ENCODE measurements around the gene MTMR4. TPM values are rescaled to one million over a fixed set of nuclear protein-coding genes. Genes with fewer than 3 reads are reported as not detected.
A peak's percentile ranks its signal among the peaks of the same experiment; 100 is the strongest.

Gene MTMR4
- total and polyA plus RNA-seq, 3 donors from 2014 or later: 59.3 to 183 (median 146) TPM

DNA sequence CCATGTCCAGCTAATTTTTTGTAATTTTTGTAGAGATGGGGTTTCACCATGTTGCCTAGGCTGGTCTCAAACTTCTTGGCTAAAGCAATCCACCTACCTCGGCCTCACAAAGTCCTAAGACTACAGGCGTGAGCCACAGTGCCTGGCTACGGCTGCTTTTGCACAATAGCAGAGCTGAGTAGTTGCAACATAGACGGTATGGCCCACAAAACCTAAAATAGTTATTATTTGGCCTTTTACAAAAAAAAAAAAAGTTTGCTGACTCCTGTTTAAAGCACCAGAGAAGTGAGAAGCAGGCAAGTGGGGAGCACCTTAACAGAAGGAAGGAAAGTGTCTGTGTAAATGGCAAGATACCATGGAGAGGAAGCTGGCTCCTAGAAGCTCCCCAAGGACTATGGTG lies 20.9 kb downstream of the MTMR4 start:
- 90 to 95% methylated on average over 4 of the region's 4 CpGs for WGBS, 2 donors
- H3K27ac ChIP-seq: no peak overlapping the region
- no peak overlapping the region for H3K4me3 ChIP-seq
- TF ChIP-seq POLR2A (IDR thresholded peaks at IDR 0.05): no peak
- TF ChIP-seq, protein P1, sequence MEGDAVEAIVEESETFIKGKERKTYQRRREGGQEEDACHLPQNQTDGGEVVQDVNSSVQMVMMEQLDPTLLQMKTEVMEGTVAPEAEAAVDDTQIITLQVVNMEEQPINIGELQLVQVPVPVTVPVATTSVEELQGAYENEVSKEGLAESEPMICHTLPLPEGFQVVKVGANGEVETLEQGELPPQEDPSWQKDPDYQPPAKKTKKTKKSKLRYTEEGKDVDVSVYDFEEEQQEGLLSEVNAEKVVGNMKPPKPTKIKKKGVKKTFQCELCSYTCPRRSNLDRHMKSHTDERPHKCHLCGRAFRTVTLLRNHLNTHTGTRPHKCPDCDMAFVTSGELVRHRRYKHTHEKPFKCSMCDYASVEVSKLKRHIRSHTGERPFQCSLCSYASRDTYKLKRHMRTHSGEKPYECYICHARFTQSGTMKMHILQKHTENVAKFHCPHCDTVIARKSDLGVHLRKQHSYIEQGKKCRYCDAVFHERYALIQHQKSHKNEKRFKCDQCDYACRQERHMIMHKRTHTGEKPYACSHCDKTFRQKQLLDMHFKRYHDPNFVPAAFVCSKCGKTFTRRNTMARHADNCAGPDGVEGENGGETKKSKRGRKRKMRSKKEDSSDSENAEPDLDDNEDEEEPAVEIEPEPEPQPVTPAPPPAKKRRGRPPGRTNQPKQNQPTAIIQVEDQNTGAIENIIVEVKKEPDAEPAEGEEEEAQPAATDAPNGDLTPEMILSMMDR (IDR thresholded peaks at IDR 0.05): no peak
- no peak for DNase-seq
- H3K9me3 ChIP-seq: no peaks in the 10 kb centered on the region
- H3K36me3 ChIP-seq (ENCODE audit: low read depth, missing control alignments): no peaks in the 10 kb centered on the region
- intact Hi-C loops (cut with DNase I; ENCODE audit: low total_unique reads): no loop called here
- no peaks in the 10 kb centered on the region for H3K27me3 ChIP-seq
- peaks cover 20% of the 10 kb centered on the region for H3K4me1 ChIP-seq

DNA sequence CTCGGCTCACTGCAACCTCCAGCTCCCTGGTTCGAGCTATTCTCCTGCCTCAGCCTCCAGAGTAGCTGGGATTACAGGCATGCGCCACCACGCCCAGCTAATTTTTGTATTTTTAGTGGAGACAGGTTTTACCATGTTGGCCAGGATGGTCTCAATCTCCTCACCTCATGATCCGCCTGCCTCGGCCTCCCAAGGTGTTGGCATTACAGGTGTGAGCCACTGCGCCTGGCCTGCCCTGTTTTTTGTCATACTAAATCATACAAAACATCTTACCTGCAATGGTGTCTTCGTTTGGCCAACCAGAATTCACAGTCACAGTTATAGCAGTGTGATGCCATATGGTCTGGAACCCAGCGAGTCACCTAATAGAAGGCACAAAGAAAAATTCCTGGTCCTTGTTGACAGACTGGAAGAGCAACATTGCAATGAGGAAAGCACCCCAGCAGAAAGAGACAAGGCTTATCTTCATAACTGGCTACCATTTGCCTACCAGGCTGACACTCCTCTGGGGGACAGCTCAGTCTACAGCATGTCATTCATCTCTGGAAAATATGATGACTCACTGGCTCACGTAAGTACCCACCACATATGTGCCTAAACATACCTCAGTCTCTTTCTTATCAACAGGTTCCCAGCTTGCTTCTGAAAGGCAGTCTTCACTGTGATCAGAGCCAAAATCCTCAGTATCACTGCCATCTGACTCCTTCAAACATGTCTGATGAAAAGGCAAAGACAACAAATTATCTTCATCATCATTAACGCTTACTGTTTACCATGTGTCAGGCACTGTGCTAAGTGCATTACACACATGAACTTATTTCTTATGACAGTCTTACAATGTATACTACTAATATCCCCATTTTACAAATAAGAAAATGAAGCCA lies 22.0 kb downstream of the MTMR4 start:
- no peaks in the 10 kb centered on the region for H3K36me3 ChIP-seq (ENCODE audit: low read depth, missing control alignments)
- no peaks in the 10 kb centered on the region for H3K9me3 ChIP-seq
- WGBS, 2 donors: 88 to 93% methylated on average over 11 of the region's 11 CpGs
- H3K4me1 ChIP-seq: peaks cover 21% of the 10 kb centered on the region
- no peaks in the 10 kb centered on the region for H3K27me3 ChIP-seq
- no peak overlapping the region for H3K4me3 ChIP-seq
- intact Hi-C loops (cut with DNase I; ENCODE audit: low total_unique reads): no loop called here
- no peak for DNase-seq
- H3K27ac ChIP-seq: peak overlapping the region in 1 of 2 donors; percentile 11
- TF ChIP-seq, protein P1 (IDR thresholded peaks at IDR 0.05): no peak
- TF ChIP-seq POLR2A (IDR thresholded peaks at IDR 0.05): no peak

DNA sequence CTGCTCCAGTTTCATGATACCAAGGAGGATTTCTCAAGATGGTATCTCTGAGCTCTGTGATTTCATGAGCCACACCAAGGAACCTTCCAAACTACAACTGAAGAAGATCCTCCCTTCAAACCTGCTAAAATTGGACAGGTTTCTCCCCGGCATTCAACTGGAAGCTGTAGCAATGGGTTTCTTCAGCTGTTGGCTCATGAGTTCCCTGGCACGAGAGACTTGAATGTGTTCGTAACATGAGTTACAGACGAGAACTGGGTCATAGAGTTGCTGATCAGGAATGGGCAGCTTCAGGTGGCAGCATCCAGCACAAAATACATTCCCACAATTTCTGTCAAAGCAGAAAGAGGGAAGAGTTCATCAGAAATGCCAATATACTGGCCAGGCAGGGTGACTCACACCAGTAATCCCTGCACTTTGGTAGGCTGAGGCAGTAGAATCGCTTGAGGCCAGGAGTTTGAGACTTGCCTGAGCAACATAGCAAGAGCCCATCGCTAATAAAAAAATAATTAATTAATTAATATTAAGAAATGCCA lies 22.9 kb downstream of the MTMR4 start:
- peaks cover 21% of the 10 kb centered on the region for H3K4me1 ChIP-seq
- intact Hi-C loops (cut with DNase I; ENCODE audit: low total_unique reads): no loop called here
- TF ChIP-seq POLR2A (IDR thresholded peaks at IDR 0.05): no peak
- TF ChIP-seq, protein P1 (IDR thresholded peaks at IDR 0.05): no peak
- H3K9me3 ChIP-seq: no peaks in the 10 kb centered on the region
- no peak overlapping the region for H3K4me3 ChIP-seq
- peak overlapping the region in 1 of 2 donors; percentile 10 for H3K27ac ChIP-seq
- whole genome bisulfite sequencing, 2 donors: 88 to 90% methylated on average over 6 of the region's 6 CpGs
- no peaks in the 10 kb centered on the region for H3K27me3 ChIP-seq
- no peaks in the 10 kb centered on the region for H3K36me3 ChIP-seq (ENCODE audit: low read depth, missing control alignments)
- DNase-seq: no peak

DNA sequence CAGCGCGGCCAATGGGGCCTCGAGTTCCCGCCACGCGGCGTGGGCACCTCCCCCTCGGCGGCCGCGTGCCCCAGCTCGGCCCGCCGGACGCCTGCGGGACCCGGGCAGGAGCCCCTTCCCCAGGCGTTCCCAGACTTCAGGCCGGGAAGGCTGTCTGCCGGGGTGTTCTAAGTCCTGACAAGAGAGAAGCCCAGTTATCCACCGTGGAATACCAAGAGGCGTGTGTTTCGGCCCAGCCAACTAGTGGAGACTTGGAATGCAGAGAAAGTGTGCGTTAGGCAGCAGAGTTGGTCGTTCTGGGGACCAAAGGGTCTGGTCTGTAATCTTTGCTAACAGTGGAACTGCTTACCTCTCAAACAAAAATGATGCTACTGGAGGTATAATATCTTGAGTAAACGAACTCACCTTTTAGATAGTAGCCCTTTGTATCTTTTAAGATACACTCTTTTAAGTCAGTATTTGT lies 26.0 kb downstream of the MTMR4 start:
- Histone ChIP-seq H3K4me1 (peaks cover 21% of the 10 kb centered on the region), H3K9me3 (no peaks in the 10 kb centered on the region), H3K27ac (peak overlapping the region; percentile 79 to 80), H3K4me3 (peak overlapping the region; percentile 51 to 55), H3K36me3 (ENCODE audit: low read depth, missing control alignments) (no peaks in the 10 kb centered on the region), H3K27me3 (no peaks in the 10 kb centered on the region)
- TF ChIP-seq, protein P1 (IDR thresholded peaks at IDR 0.05): no peak
- TF ChIP-seq POLR2A (IDR thresholded peaks at IDR 0.05): no peak
- intact Hi-C loops (cut with DNase I; ENCODE audit: low total_unique reads): no loop called here
- no peak for DNase-seq
- 51 to 68% methylated on average over 6 to 22 of the region's 26 CpGs for WGBS, 2 donors

All from testis (tissue), 3 donors.